Neuronal stem cell (in vitro differentiated cells): ENCODE data around the gene TULP4.

Source experiments
- DNase-seq: peaks from one replicate; pipeline ENCODE4 v3.0.0-alpha.2; 2013; ENCODE audit warnings: low spot score
- H2AFZ ChIP-seq: one replicate; pipeline ENCODE4 v1.6.1; 2013; ENCODE audit warnings: mild to moderate bottlenecking, low read length, inconsistent platforms
- H2AK5ac ChIP-seq: 2 replicates; pipeline ENCODE4 v1.6.1; 2013; ENCODE audit warnings: low read depth, mild to moderate bottlenecking, inconsistent platforms, low read length, moderate library complexity, mixed read lengths
- H2BK120ac ChIP-seq: 2 replicates; pipeline ENCODE4 v1.6.1; 2013; ENCODE audit warnings: low read depth, mild to moderate bottlenecking, inconsistent platforms, low read length, moderate library complexity, mixed read lengths
- H2BK12ac ChIP-seq: one replicate; pipeline ENCODE4 v1.6.1; 2013; ENCODE audit warnings: low read length, inconsistent platforms
- H2BK15ac ChIP-seq: 2 replicates; pipeline ENCODE4 v1.6.1; 2013; ENCODE audit warnings: mild to moderate bottlenecking, low read length, inconsistent platforms, mixed read lengths
- H2BK5ac ChIP-seq: one replicate; pipeline ENCODE4 v1.6.1; 2013; ENCODE audit warnings: inconsistent platforms, mild to moderate bottlenecking, low read length, moderate library complexity
- H3K14ac ChIP-seq: one replicate; pipeline ENCODE4 v1.6.1; 2013; ENCODE audit warnings: low read length, inconsistent platforms
- H3K18ac ChIP-seq: 2 replicates; pipeline ENCODE4 v1.6.1; 2013; ENCODE audit warnings: low read length, inconsistent platforms
- H3K23ac ChIP-seq: 2 replicates; pipeline ENCODE4 v1.6.1; 2013; ENCODE audit warnings: low read depth, mild to moderate bottlenecking, mixed read lengths, low read length, inconsistent platforms; ENCODE audit not compliant: poor library complexity
- H3K27ac ChIP-seq: replicated peaks from 3 replicates; pipeline ENCODE4 v1.5.1; 2013; ENCODE audit warnings: low read length, inconsistent platforms
- H3K27me3 ChIP-seq, 3 experiments: 2 replicates each; pipeline ENCODE4 v1.6.1; 2013; ENCODE audit warnings: low read length in 3 of 3, mild to moderate bottlenecking in 2 of 3, inconsistent platforms in 1 of 3, low read depth in 1 of 3, mixed read lengths in 1 of 3, moderate library complexity in 1 of 3; ENCODE audit not compliant: control insufficient read depth in 3 of 3, insufficient read depth in 3 of 3
- H3K36me3 ChIP-seq, 2 donors: replicated peaks in 1 of 2; 2 replicates each; pipeline ENCODE4 v1.6.1; 2013; ENCODE audit warnings: low read length in 2 of 2; ENCODE audit not compliant: control insufficient read depth in 2 of 2, insufficient read depth in 2 of 2
- H3K4ac ChIP-seq: 2 replicates; pipeline ENCODE4 v1.6.1; 2013; ENCODE audit warnings: inconsistent platforms, mild to moderate bottlenecking, low read length, moderate library complexity
- H3K4me1 ChIP-seq, 2 donors: 1 replicate in 1 of 2; 2 replicates in 1 of 2; pipeline ENCODE4 v1.6.1; 2013; ENCODE audit warnings: low read length in 2 of 2, low read depth in 1 of 2; ENCODE audit not compliant: control insufficient read depth in 2 of 2, insufficient read depth in 1 of 2
- H3K4me2 ChIP-seq: one replicate; pipeline ENCODE4 v1.6.1; 2013; ENCODE audit warnings: mild to moderate bottlenecking, low read length, inconsistent platforms; ENCODE audit not compliant: insufficient read depth, poor library complexity, severe bottlenecking
- H3K4me3 ChIP-seq, 2 donors: 2 replicates each; pipeline ENCODE4 v1.5.1; 2013; ENCODE audit warnings: low read length in 2 of 2, mild to moderate bottlenecking in 2 of 2, inconsistent platforms in 1 of 2, moderate library complexity in 1 of 2
- H3K79me1 ChIP-seq: one replicate; pipeline ENCODE4 v1.6.1; 2013; ENCODE audit warnings: low read depth, mild to moderate bottlenecking, inconsistent platforms, low read length, moderate library complexity
- H3K9ac ChIP-seq: one replicate; pipeline ENCODE4 v1.6.1; 2013; ENCODE audit warnings: mild to moderate bottlenecking, low read depth, low read length, inconsistent platforms; ENCODE audit not compliant: poor library complexity
- H3K9me3 ChIP-seq, 2 donors: replicated peaks in 1 of 2; 2 replicates each; pipeline versions ENCODE3 to v1.6.1; 2013; ENCODE audit warnings: low read length in 2 of 2, mild to moderate bottlenecking in 2 of 2, inconsistent platforms in 1 of 2, low read depth in 1 of 2, mixed read lengths in 1 of 2, moderate library complexity in 1 of 2; ENCODE audit not compliant: control insufficient read depth in 2 of 2, insufficient read depth in 1 of 2
- H4K8ac ChIP-seq: one replicate; pipeline ENCODE4 v1.6.1; 2013; ENCODE audit warnings: low read depth, mild to moderate bottlenecking, inconsistent platforms, low read length, moderate library complexity
- H4K91ac ChIP-seq: one replicate; pipeline ENCODE4 v1.6.1; 2013; ENCODE audit warnings: low read length, low read depth, mild to moderate bottlenecking, inconsistent platforms; ENCODE audit not compliant: poor library complexity
- WGBS, 2 donors: extraction: QIAGEN DNeasy Blood & Tissue Kit; methylation state at CpG; one replicate each; pipeline ENCODE4 v1.1.7; 2013; ENCODE audit warnings: missing lambda C conversion rate in 2 of 2, mixed read lengths in 1 of 2; ENCODE audit not compliant: insufficient read length in 2 of 2, insufficient replicate concordance in 1 of 2; ENCODE audit errors: extremely low coverage in 2 of 2; 5-methylcytosine and 5-hydroxymethylcytosine counted together

The TULP4 gene

GRCh38 chr6:158327211-158327610, 14.9 kb downstream of the TULP4 start:
- Histone ChIP-seq H3K4me2 (no peak overlapping the region), H3K27me3 (no peaks in the 10 kb centered on the region), H3K4me3 (no peak overlapping the region), H2AK5ac (no peak overlapping the region), H3K9ac (no peak overlapping the region), H3K18ac (no peak overlapping the region), H4K91ac (no peak overlapping the region), H4K8ac (no peak overlapping the region), H2BK120ac (no peak overlapping the region), H3K23ac (no peak overlapping the region), H2BK15ac (no peak overlapping the region), H2BK5ac (no peak overlapping the region), H2AFZ (no peak overlapping the region), H3K27ac (no peak overlapping the region), H3K79me1 (peaks cover 2% of the 10 kb centered on the region), H3K36me3 (peaks cover 0 to 10% of the 10 kb centered on the region in 2 donors), H3K9me3 (peaks cover 1 to 14% of the 10 kb centered on the region in 2 donors), H3K14ac (no peak overlapping the region), H3K4ac (no peak overlapping the region), H3K4me1 (peaks cover 0 to 1% of the 10 kb centered on the region in 2 donors), H2BK12ac (no peak overlapping the region)
- DNase-seq, result no peak
- WGBS, 2 donors, result no CpG with 5 or more reads among the region's 1 CpG

GRCh38 chr6:158328952-158329351, 16.7 kb downstream of the TULP4 start:
- H3K27me3 ChIP-seq, result no peaks in the 10 kb centered on the region
- no peak for DNase-seq
- H2BK120ac ChIP-seq, result no peak overlapping the region
- no peak overlapping the region for H3K9ac ChIP-seq
- H2AK5ac ChIP-seq, result no peak overlapping the region
- no peak overlapping the region for H3K4ac ChIP-seq
- peaks cover 0 to 1% of the 10 kb centered on the region in 2 donors for H3K4me1 ChIP-seq
- H3K79me1 ChIP-seq, result peaks cover 2% of the 10 kb centered on the region
- H4K91ac ChIP-seq, result no peak overlapping the region
- H2BK15ac ChIP-seq, result no peak overlapping the region
- no peak overlapping the region for H3K14ac ChIP-seq
- H4K8ac ChIP-seq, result no peak overlapping the region
- H3K36me3 ChIP-seq, result peaks cover 0 to 9% of the 10 kb centered on the region in 2 donors
- H2BK12ac ChIP-seq, result no peak overlapping the region
- no peak overlapping the region for H2BK5ac ChIP-seq
- H3K23ac ChIP-seq, result no peak overlapping the region
- no peak overlapping the region for H3K27ac ChIP-seq
- no peak overlapping the region for H3K18ac ChIP-seq
- H3K4me3 ChIP-seq, result no peak overlapping the region
- H3K4me2 ChIP-seq, result no peak overlapping the region
- no CpG with 5 or more reads among the region's 1 CpG for WGBS, 2 donors
- H3K9me3 ChIP-seq, result peaks cover 6 to 27% of the 10 kb centered on the region in 2 donors
- no peak overlapping the region for H2AFZ ChIP-seq

- Histone ChIP-seq H3K4me3 (no peak overlapping the region), H2BK15ac (no peak overlapping the region), H4K91ac (no peak overlapping the region), H2BK12ac (no peak overlapping the region), H3K14ac (no peak overlapping the region), H3K4ac (no peak overlapping the region), H3K4me2 (no peak overlapping the region), H3K27me3 (no peaks in the 10 kb centered on the region), H3K18ac (no peak overlapping the region), H3K36me3 (peaks cover 0 to 10% of the 10 kb centered on the region in 2 donors), H2BK120ac (no peak overlapping the region), H3K9ac (no peak overlapping the region), H3K23ac (no peak overlapping the region), H2AFZ (no peak overlapping the region), H3K27ac (no peak overlapping the region), H2BK5ac (no peak overlapping the region), H4K8ac (no peak overlapping the region), H3K4me1 (peaks cover 0 to 1% of the 10 kb centered on the region in 2 donors), H2AK5ac (no peak overlapping the region), H3K9me3 (peaks cover 6 to 29% of the 10 kb centered on the region in 2 donors), H3K79me1 (peaks cover 2% of the 10 kb centered on the region)
- WGBS, 2 donors, result no CpG with 5 or more reads among the region's 1 CpG
- DNase-seq, result no peak
These were observed 17.3 kb downstream of the TULP4 start for GRCh38 chr6:158329531-158329930.

- Histone ChIP-seq H3K4me2 (no peak overlapping the region), H3K14ac (no peak overlapping the region), H2BK12ac (no peak overlapping the region), H3K27ac (no peak overlapping the region), H2BK15ac (no peak overlapping the region), H3K79me1 (peaks cover 2% of the 10 kb centered on the region), H3K9me3 (peaks cover 6 to 29% of the 10 kb centered on the region in 2 donors), H2AFZ (no peak overlapping the region), H4K8ac (no peak overlapping the region), H3K36me3 (peaks cover 0 to 13% of the 10 kb centered on the region in 2 donors), H3K27me3 (no peaks in the 10 kb centered on the region), H2AK5ac (no peak overlapping the region), H2BK120ac (no peak overlapping the region), H3K18ac (no peak overlapping the region), H3K4ac (no peak overlapping the region), H2BK5ac (no peak overlapping the region), H3K4me1 (peaks cover 0 to 1% of the 10 kb centered on the region in 2 donors), H3K23ac (no peak overlapping the region), H4K91ac (no peak overlapping the region), H3K4me3 (no peak overlapping the region), H3K9ac (no peak overlapping the region)
- no peak for DNase-seq
- no CpG with 5 or more reads among the region's 2 CpGs for WGBS, 2 donors
These were observed 17.8 kb downstream of the TULP4 start for GRCh38 chr6:158330016-158330415.
